K562 treated with DMSO at 1 percent for 24 hours (cell line): ENCODE data around the gene CABP2. TPM values are rescaled to one million over a fixed set of nuclear protein-coding genes. Genes with fewer than 3 reads are reported as not detected.

Experiments used
- total RNA-seq: library from RNA; unstranded; fragments of 300-600 nt; gene quantifications from 2 replicates; pipeline ENCODE4 v1.2.3, GENCODE V29; 2022; ENCODE audit warnings: low read depth; ENCODE audit not compliant: insufficient read depth

The CABP2 gene
- total RNA-seq = not detected in 2 replicates

DNA sequence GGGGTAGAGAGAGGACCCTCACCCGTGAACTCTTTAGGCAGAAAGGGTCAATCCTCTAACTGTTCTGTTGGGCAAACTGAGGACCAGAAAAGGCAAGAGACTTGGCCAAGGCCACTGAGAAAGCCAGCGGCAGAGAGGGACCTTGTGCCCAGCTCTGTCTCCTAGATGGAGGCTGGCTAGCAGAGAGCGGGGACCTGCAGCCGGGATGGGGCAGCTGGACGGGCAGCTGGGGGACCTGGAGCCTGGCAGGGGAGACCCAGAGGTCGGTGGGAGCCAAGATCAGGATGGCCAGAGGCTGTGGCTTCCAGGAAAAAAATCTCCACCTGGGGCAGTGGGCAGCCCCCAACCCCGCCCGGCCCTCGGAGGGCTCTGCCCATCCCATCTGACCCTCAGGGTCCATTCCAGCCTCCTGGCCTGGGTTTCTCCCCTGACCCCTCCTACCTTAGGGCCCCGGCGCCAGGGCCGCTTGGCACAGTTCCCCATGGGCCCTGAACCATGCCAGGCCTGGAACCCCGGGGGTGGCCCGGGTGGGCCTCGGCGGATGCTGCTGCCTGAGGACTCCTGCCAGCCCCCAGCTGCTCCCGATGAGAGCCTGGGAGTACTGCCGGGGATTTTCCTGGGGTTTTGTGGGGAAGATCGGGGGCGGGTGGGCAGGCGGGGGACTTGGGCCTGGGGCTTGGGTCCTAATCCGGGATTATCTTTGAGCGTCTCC lies at the start of gene CABP2:
Gene CABP2 (minus strand): TSS at position 603 of the 712 bp plus-strand sequence. CDS start 120 bp downstream, at position 483.

DNA sequence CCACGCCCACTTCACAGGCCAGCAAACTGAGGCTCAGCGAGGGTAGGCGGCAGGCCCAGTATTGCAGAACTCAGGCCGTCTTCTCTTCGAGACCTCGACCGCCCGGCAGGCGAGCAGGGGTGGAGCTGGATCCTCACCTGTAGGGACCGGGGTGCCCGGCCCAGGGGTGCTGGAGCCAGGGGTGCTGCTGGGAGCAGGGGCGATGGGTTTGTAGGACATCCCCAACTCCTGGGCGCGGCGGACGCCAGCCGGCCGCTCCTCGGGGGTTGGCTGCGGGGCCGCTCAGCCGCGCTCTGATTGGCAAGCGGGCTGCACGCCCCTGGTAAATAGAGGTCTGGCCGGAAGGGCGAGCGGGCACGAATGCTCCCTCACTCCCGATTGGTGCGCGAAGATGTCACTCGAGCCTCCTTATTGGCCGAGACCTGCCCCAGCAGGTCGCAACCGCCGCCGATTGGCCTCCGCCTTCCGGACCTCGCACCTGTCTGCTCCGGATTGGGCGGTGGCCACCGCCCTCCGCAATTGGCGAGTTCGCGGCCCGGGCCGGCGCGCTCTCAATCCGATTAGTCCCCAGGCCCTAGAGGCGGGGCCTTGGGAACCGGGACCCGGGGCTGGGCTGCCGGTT lies 15.3 kb downstream of the CABP2 start, which contains the start of gene CDK2AP2:
Gene CDK2AP2 (minus strand): TSS at position 299 of the 622 bp plus-strand sequence. CDS start 80 bp downstream, at position 219.

DNA sequence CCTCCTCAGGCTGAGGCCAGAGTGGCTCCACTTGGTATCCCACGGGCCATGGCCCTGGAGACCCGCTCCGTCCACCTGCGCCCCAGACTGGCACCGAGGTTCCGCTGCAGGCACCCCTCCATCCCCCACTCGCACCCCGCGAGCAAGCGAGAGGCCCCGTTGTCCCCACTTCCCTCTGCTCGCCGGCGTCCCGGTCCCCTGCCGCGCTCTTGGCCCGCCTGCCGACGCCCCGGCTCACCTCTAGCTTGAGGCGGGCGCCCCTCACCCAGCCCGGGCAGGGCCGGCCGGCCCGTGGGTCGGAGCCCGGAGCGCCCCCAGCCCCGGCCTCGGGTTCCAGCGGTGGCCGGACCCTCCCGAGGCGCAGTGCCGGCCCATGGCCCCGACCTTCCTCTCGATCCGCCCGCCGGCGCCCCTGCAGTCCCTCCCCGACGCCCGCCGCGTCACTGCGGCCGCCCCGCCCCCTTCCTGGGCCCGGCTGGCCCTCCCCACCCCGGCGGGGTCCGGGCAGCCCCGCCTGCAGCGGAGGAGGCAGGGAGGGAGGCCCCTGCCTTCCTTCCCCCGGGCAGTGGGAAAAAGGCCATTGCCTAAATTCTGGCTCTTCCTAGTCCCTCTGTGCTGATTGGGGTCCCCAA lies 18.2 kb downstream of the CABP2 start, which contains the start of gene PITPNM1:
Gene PITPNM1 (minus strand): TSS at position 414 of the 632 bp plus-strand sequence. CDS start 1,183 bp downstream, outside the sequence.

DNA sequence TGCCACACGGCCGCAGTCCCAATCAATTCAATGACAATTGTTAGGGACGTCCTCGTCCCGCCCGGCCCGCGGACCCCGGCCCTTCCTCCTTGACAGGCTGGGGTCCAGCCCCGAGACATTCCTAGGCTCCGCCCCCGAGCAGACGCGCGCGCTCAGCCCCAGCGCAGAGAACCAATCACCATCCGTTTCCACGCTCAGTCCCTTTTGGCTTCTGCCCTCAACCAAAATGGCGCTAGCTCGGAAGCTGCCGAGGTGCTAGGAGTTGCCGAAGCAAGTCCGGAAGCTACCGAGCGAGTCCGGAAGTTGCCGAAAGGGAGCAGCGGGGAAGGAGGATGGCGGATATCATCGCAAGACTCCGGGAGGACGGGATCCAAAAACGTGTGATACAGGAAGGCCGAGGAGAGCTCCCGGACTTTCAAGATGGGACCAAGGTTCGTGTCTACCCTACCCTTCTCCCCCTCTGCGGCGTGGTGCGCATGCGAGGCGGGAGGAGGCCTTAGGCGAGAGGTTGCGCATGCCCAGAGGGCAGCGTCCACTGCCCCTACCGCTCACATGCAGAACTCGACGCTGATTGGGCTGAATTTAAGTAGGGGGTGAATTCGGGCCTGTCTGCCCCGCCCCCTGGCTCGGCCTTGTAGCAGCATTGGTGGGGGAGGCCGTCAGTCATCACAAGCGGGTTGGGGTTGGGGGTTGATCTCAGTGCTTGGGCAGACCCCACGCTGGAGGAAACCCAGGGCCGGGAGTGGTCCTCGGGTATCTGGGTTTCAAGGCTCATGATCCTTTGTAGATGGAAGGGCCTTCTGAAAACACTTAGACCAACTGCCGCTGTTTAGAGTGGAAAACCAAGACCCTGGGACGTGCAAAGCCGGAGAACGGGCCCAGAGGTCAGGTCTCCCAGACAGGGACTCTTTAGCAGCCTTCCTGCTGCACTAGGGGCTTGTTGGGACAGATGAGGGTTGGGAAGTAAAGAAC lies 40.1 kb downstream of the CABP2 start, which contains the start of gene AIP:
Gene AIP (plus strand): TSS at position 200 of the 972 bp plus-strand sequence. CDS start 133 bp downstream, at position 333.

Other genes starting within 250 kb of the CABP2 start
- gene ANKRD13D, start 234.1 kb downstream of the CABP2 start, total RNA-seq = 60.2 and 68.6 TPM in 2 replicates
- gene SSH3, start 219.9 kb downstream of the CABP2 start, total RNA-seq = 2.0 and 4.3 TPM in 2 replicates
- 142 and 157 TPM in 2 replicates for gene POLD4, start 169.9 kb downstream of the CABP2 start, total RNA-seq
- 3.6 and 3.7 TPM in 2 replicates for gene CLCF1, start 149.8 kb downstream of the CABP2 start, total RNA-seq
- gene RAD9A, start 131.5 kb downstream of the CABP2 start, total RNA-seq = 55.0 and 57.0 TPM in 2 replicates
- gene PPP1CA, start 121.6 kb downstream of the CABP2 start, total RNA-seq = 384 and 414 TPM in 2 replicates
- gene TBC1D10C, start 119.4 kb downstream of the CABP2 start, total RNA-seq = 1.0 and 1.7 TPM in 2 replicates
- 0.20 TPM in 1 of 2 replicates, not detected in the other for gene CARNS1, start 107.8 kb downstream of the CABP2 start, total RNA-seq
- gene RPS6KB2, start 95.0 kb downstream of the CABP2 start, total RNA-seq = 110 and 111 TPM in 2 replicates
- gene PTPRCAP, start 85.8 kb downstream of the CABP2 start, total RNA-seq = 2.6 and 4.1 TPM in 2 replicates
- 282 and 302 TPM in 2 replicates for gene CORO1B, start 80.0 kb downstream of the CABP2 start, total RNA-seq
- not detected in 2 replicates for gene GPR152, start 70.7 kb downstream of the CABP2 start, total RNA-seq
- gene CABP4, start 68.1 kb downstream of the CABP2 start, total RNA-seq = not detected in 2 replicates
- gene TMEM134, start 54.2 kb downstream of the CABP2 start, total RNA-seq = 42.4 and 59.3 TPM in 2 replicates
- 121 and 135 TPM in 2 replicates for gene AIP, start 40.4 kb downstream of the CABP2 start, total RNA-seq
- 54.2 and 68.6 TPM in 2 replicates for gene PITPNM1, start 18.1 kb downstream of the CABP2 start, total RNA-seq
- gene CDK2AP2, start 15.3 kb downstream of the CABP2 start, total RNA-seq = 120 and 125 TPM in 2 replicates
- gene GSTP1, start 60.4 kb upstream of the CABP2 start, total RNA-seq = 2,484 and 2,621 TPM in 2 replicates
- gene NDUFV1, start 83.5 kb upstream of the CABP2 start, total RNA-seq = 248 and 298 TPM in 2 replicates
- gene NUDT8, start 106.5 kb upstream of the CABP2 start, total RNA-seq = 26.7 and 30.8 TPM in 2 replicates
- 0.30 TPM in 1 of 2 replicates, not detected in the other for gene TBX10, start 116.3 kb upstream of the CABP2 start, total RNA-seq
- gene ACY3, start 127.3 kb upstream of the CABP2 start, total RNA-seq = not detected in 2 replicates
- not detected in 2 replicates for gene ALDH3B2, start 151.2 kb upstream of the CABP2 start, total RNA-seq